GM12892 (cell line): ENCODE results near the gene VPS8.

Source experiments
- POLR2A ChIP-seq: IDR thresholded peaks from 2 replicates; pipeline ENCODE4 v1.6.1; 2011; ENCODE audit warnings: low read depth, low read length, control low read depth
- POLR2AphosphoS5 ChIP-seq: IDR thresholded peaks from 2 replicates; pipeline ENCODE4 v1.6.1; 2011; ENCODE audit warnings: low read depth, low read length, control low read depth
- TAF1 ChIP-seq: IDR thresholded peaks from 2 replicates; pipeline ENCODE4 v1.6.1; 2011; ENCODE audit warnings: low read depth, mild to moderate bottlenecking, control low read depth, low read length, borderline replicate concordance

GRCh38 chr3:184764191-184764590 lies 47.8 kb upstream of the VPS8 start:
- no peak for TF ChIP-seq POLR2A
- TF ChIP-seq POLR2AphosphoS5, result no peak
- no peak for TF ChIP-seq TAF1
